GM12872 (cell line): ENCODE data around the gene KAT5.
A peak's percentile ranks its signal among the peaks of the same experiment; 100 is the strongest.

Experiments used
- CTCF ChIP-seq: IDR thresholded peaks from 3 replicates; pipeline ENCODE4 v1.5.1; 2011; ENCODE audit warnings: low read depth, mild to moderate bottlenecking, low read length, moderate library complexity; ENCODE audit not compliant: insufficient read depth

Gene KAT5

GRCh38 chr11:65711785-65712632 lies at the start of gene KAT5:
KAT5 (plus strand) TSS chr11:65712252; CDS start chr11:65712268, 16 bp downstream.
- peak; percentile 97 for TF ChIP-seq CTCF

GRCh38 chr11:65662799-65663638 lies 49.0 kb upstream of the KAT5 start, which contains the start of gene RELA:
RELA (minus strand) TSS chr11:65662916; CDS start chr11:65662832, 84 bp downstream.
- TF ChIP-seq CTCF = no peak

- no peak for TF ChIP-seq CTCF
Measured at GRCh38 chr11:65663639-65664200, 48.3 kb upstream of the KAT5 start.

- TF ChIP-seq CTCF = peak; percentile 11; the same call in 1 of the 3 replicates
Measured at GRCh38 chr11:65672180-65672860, 39.7 kb upstream of the KAT5 start.

GRCh38 chr11:65672982-65673381 lies 39.1 kb upstream of the KAT5 start:
- no peak for TF ChIP-seq CTCF

GRCh38 chr11:65680192-65680743 lies 31.8 kb upstream of the KAT5 start:
- no peak for TF ChIP-seq CTCF
